ENCODE results near the gene PDGFC. TPM values are rescaled to one million over a fixed set of nuclear protein-coding genes. Genes with fewer than 3 reads are reported as not detected.

PDGFC gene
- total RNA-seq, result 73.5 TPM
- polyA plus RNA-seq, result 23.4 TPM

GRCh38 chr4:156971676-156972378 is at the start of gene PDGFC:
TSS of gene PDGFC (minus strand) at chr4:156971799. CDS start at chr4:156970903, 896 bp downstream.
- peak within 1 kb of the TSS; percentile 96 for H3K4me3 ChIP-seq (ENCODE audit: low read depth, low read length)
- peak within 1 kb of the TSS; percentile 88 for H3K27ac ChIP-seq (ENCODE audit: low read depth)
- no peaks in the 10 kb centered on the region for H3K36me3 ChIP-seq (ENCODE audit: insufficient read depth)
- DNase-seq (ENCODE audit: extremely low spot score), result no peak
- no peaks in the 10 kb centered on the region for H3K4me1 ChIP-seq (ENCODE audit: insufficient read depth)
- WGBS, result under 1% methylated on average over 59 of the region's 60 CpGs

DNA sequence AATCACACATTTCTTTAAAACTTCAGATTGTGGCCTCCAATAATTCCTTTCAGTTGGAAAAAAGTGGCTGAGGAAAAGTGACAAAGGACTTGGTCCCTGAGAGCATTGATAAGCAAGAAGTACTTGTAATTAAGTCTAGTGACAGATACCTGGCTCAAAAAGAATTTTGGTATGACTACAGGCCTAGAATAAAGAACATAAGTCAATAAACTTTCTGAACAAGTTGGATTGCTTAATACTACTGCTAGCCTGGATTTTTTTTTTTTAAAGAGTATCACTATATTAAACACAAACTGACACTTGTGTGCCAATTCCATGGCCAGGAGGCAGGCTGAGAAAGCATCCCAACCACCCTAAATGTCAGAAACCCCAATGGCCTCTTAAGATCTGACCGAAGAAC is 49.3 kb upstream of the PDGFC start:
- H3K4me1 ChIP-seq (ENCODE audit: insufficient read depth), result no peaks in the 10 kb centered on the region
- no peak for DNase-seq (ENCODE audit: extremely low spot score)
- H3K27ac ChIP-seq (ENCODE audit: low read depth), result no peak overlapping the region
- 97% methylated on average over 1 of the region's 1 CpG for WGBS
- H3K36me3 ChIP-seq (ENCODE audit: insufficient read depth), result no peaks in the 10 kb centered on the region
- H3K4me3 ChIP-seq (ENCODE audit: low read depth, low read length), result no peak overlapping the region

DNA sequence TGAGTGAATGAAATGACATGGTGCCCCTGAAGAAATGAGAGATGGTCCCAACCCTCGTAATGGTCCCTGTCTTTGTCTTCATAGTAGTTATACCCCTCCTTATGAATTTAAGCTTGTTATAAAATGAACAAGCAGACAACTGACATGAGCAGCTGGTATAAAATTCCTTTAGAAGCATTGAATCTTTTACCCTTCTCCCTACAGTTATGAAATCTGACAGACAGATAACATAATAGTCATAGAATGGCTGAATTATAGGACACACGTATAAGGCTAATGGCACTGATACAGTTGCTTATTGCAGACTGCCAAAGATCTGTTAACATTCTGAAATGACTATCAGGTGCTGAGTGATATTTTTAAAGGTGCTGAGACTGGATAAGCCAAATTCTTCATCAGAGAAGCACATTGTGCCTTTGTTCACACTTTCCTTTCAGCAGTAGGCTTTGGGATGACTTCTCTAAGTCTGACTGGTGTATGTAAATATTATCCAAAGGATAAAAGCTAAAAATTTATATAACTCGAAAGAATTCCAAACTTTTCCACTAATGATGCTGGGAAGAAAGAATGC is 47.4 kb upstream of the PDGFC start:
- Histone ChIP-seq H3K27ac (ENCODE audit: low read depth) (no peak overlapping the region), H3K4me3 (ENCODE audit: low read depth, low read length) (no peak overlapping the region), H3K4me1 (ENCODE audit: insufficient read depth) (no peaks in the 10 kb centered on the region), H3K36me3 (ENCODE audit: insufficient read depth) (no peaks in the 10 kb centered on the region)
- no peak for DNase-seq (ENCODE audit: extremely low spot score)
- WGBS, result 66% methylated on average over 3 of the region's 3 CpGs

- Histone ChIP-seq H3K27ac (ENCODE audit: low read depth) (no peak overlapping the region), H3K4me1 (ENCODE audit: insufficient read depth) (no peaks in the 10 kb centered on the region), H3K4me3 (ENCODE audit: low read depth, low read length) (no peak overlapping the region), H3K36me3 (ENCODE audit: insufficient read depth) (no peaks in the 10 kb centered on the region)
- no peak for DNase-seq (ENCODE audit: extremely low spot score)
- 77% methylated on average over 13 of the region's 13 CpGs for WGBS
Observed at GRCh38 chr4:157014621-157015591, 43.3 kb upstream of the PDGFC start.

- H3K4me1 ChIP-seq (ENCODE audit: insufficient read depth), result no peaks in the 10 kb centered on the region
- DNase-seq (ENCODE audit: extremely low spot score), result no peak
- H3K36me3 ChIP-seq (ENCODE audit: insufficient read depth), result no peaks in the 10 kb centered on the region
- 96% methylated on average over 4 of the region's 4 CpGs for WGBS
- no peak overlapping the region for H3K27ac ChIP-seq (ENCODE audit: low read depth)
- no peak overlapping the region for H3K4me3 ChIP-seq (ENCODE audit: low read depth, low read length)
Observed at GRCh38 chr4:157013656-157014055, 42.1 kb upstream of the PDGFC start.

DNA sequence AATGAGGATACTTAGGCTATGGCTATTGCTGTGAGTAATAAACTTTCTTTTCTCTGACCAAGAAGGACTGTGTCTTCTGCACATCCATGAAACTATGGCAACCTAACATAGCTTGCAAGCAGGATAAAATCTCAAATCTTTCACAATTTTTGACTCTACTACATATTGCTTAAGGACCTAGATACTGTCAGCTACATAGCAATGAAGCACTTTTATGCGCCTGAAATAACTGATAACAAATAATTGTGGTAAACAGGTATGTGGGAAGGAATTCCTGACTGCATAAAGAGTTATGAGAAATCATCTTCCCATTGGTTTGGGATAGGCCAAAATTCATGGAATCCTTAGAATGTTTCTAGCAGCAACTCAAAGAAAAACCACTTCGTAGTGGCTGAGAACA is 41.2 kb upstream of the PDGFC start:
- no peaks in the 10 kb centered on the region for H3K4me1 ChIP-seq (ENCODE audit: insufficient read depth)
- no peak overlapping the region for H3K27ac ChIP-seq (ENCODE audit: low read depth)
- H3K4me3 ChIP-seq (ENCODE audit: low read depth, low read length), result no peak overlapping the region
- WGBS, result 87% methylated on average over 2 of the region's 2 CpGs
- H3K36me3 ChIP-seq (ENCODE audit: insufficient read depth), result no peaks in the 10 kb centered on the region
- DNase-seq (ENCODE audit: extremely low spot score), result no peak

DNA sequence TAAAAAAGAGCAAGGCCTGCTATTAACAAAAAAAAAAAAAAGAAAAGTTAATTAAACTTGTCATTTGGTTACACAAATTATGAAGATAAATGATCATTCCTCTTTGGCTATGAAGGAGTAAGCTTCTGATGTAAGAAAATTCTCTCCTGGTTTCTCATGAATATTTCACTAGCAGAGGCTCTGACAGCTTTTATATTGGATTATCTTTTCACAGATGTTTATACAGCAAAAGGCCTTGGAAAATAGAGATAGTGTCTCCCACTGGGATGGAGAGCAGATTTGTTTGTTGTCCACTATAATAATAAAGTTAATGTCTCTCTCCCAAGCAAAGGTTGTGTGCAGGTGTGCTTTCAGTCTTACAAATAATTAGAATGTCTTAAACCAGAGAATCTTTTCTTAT is 40.7 kb upstream of the PDGFC start:
- no peak for DNase-seq (ENCODE audit: extremely low spot score)
- Histone ChIP-seq H3K36me3 (ENCODE audit: insufficient read depth) (no peaks in the 10 kb centered on the region), H3K27ac (ENCODE audit: low read depth) (no peak overlapping the region), H3K4me3 (ENCODE audit: low read depth, low read length) (no peak overlapping the region), H3K4me1 (ENCODE audit: insufficient read depth) (no peaks in the 10 kb centered on the region)

GRCh38 chr4:157010630-157011029 is 39.0 kb upstream of the PDGFC start:
- no peak for DNase-seq (ENCODE audit: extremely low spot score)
- WGBS, result 85% methylated on average over 2 of the region's 2 CpGs
- H3K27ac ChIP-seq (ENCODE audit: low read depth), result no peak overlapping the region
- H3K4me3 ChIP-seq (ENCODE audit: low read depth, low read length), result no peak overlapping the region
- H3K36me3 ChIP-seq (ENCODE audit: insufficient read depth), result no peaks in the 10 kb centered on the region
- no peaks in the 10 kb centered on the region for H3K4me1 ChIP-seq (ENCODE audit: insufficient read depth)

- DNase-seq (ENCODE audit: extremely low spot score), result no peak
- Histone ChIP-seq H3K4me3 (ENCODE audit: low read depth, low read length) (no peak overlapping the region), H3K36me3 (ENCODE audit: insufficient read depth) (no peaks in the 10 kb centered on the region), H3K4me1 (ENCODE audit: insufficient read depth) (no peaks in the 10 kb centered on the region), H3K27ac (ENCODE audit: low read depth) (no peak overlapping the region)
- 95% methylated on average over 3 of the region's 3 CpGs for WGBS
Observed at GRCh38 chr4:157005831-157006230, 34.2 kb upstream of the PDGFC start.

- no peak overlapping the region for H3K4me3 ChIP-seq (ENCODE audit: low read depth, low read length)
- WGBS, result 40% methylated on average over 2 of the region's 2 CpGs
- H3K27ac ChIP-seq (ENCODE audit: low read depth), result no peak overlapping the region
- H3K4me1 ChIP-seq (ENCODE audit: insufficient read depth), result no peaks in the 10 kb centered on the region
- DNase-seq (ENCODE audit: extremely low spot score), result no peak
- no peaks in the 10 kb centered on the region for H3K36me3 ChIP-seq (ENCODE audit: insufficient read depth)
Observed at GRCh38 chr4:157005193-157005592, 33.6 kb upstream of the PDGFC start.

DNA sequence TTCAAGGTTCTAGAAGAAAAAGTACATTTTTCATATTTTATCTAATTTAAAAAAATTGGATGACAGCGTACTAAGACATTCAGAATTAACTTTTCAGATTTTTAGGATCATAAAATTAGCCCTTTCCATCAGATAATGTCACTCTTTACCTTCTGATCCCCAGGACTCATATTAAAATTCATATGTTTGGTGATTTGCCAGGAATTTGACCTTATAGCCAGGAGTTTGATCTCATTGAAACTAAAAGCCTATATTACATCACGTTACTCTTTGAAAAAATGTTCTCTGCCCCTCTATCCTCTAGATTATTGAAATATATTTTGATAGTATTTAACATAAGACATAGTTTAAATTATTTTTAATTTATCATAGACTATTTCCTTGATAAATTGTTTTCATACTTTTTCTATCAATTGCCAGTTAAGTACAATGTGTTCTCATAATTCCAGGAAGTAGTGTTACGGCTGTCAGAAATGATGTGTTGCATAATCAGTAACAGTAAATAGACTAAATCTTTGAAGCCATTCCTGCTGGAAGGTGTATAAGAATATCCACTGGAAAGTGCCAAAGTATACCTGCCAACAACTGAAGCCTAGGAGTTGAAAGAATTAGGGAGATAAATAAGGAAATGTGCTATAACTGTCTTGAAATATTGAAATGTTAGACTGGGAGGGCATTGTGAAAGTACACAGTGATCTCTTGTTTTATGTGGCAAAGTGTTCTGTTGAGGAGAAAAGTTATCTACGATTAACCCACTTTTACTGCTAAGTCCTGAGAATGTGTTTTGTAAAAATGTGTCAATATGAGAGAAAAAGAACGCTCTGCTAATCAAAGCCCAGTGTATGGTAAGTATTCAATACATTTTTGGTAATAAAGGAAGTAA is 32.9 kb upstream of the PDGFC start:
- 71% methylated on average over 5 of the region's 5 CpGs for WGBS
- no peak for DNase-seq (ENCODE audit: extremely low spot score)
- H3K4me1 ChIP-seq (ENCODE audit: insufficient read depth), result no peaks in the 10 kb centered on the region
- H3K27ac ChIP-seq (ENCODE audit: low read depth), result no peak overlapping the region
- no peak overlapping the region for H3K4me3 ChIP-seq (ENCODE audit: low read depth, low read length)
- H3K36me3 ChIP-seq (ENCODE audit: insufficient read depth), result no peaks in the 10 kb centered on the region

DNA sequence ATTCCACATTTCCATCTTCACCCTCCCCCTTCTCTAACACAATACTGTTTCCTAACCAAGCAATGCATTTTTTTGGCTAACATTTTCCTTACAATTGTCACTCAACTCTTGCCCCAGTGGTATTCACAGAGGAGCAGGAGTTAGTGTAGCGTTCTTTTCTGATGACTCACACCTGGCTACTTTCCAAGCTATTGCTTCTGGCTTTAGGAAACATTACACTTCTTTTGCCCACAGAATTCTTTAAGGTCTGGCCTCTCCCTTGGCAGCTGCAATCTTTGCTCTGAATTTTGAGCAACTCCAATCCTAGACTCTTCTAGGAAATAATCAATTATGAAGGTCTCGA is 27.5 kb upstream of the PDGFC start:
- peak; percentile 83 for DNase-seq (ENCODE audit: extremely low spot score)
- no peaks in the 10 kb centered on the region for H3K4me1 ChIP-seq (ENCODE audit: insufficient read depth)
- 35% methylated on average over 2 of the region's 2 CpGs for WGBS
- H3K36me3 ChIP-seq (ENCODE audit: insufficient read depth), result no peaks in the 10 kb centered on the region
- no peak overlapping the region for H3K27ac ChIP-seq (ENCODE audit: low read depth)
- H3K4me3 ChIP-seq (ENCODE audit: low read depth, low read length), result no peak overlapping the region

DNA sequence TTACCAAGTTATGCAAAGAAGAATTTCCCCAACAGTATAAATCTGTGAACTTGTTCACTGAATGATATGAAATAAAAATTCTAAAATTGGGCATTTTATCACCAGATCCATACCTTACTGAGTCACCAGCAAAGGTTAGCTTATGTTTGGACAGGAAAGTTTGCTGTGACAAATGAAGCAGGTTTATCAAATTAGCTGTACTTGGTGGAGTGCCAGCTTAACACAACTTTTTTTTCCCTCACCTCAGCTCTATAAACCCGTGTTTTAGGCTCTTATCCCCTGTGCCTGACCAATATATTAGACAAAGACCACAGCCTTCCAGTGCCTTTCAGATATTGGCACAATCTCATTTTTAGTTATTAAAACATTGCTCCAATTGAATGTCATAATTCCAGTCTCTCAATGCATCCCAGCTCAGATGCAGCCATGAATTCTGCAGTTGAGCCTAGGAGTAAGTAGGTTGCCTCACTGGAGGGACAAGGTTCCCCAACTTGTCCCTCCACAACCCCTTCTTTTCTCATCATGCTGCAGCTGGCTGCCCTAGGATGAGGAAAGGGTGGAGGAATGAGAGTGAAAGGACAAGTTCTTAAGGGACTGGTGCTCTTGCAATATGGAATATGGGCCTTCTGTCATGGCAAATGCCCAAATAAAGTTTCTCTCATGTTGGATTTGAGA is 27.0 kb upstream of the PDGFC start:
- H3K4me3 ChIP-seq (ENCODE audit: low read depth, low read length), result no peak overlapping the region
- H3K27ac ChIP-seq (ENCODE audit: low read depth), result no peak overlapping the region
- no peaks in the 10 kb centered on the region for H3K36me3 ChIP-seq (ENCODE audit: insufficient read depth)
- 50% methylated on average over 1 of the region's 1 CpG for WGBS
- H3K4me1 ChIP-seq (ENCODE audit: insufficient read depth), result no peaks in the 10 kb centered on the region
- DNase-seq (ENCODE audit: extremely low spot score), result no peak

Data from urinary bladder (tissue), 4 donors.